K562 (cell line): ENCODE results near the gene DNM1. TPM values are rescaled to one million over a fixed set of nuclear protein-coding genes. Genes with fewer than 3 reads are reported as not detected.

ENCODE experiments used
- ATAC-seq: fragments of 200-7000 bp; cut with Tn5 transposase; 3 replicates; pipeline ENCODE4 v1.9.1; 2020; ENCODE audit warnings: moderate library complexity
- BruUV-seq: library from RNA; stranded (reverse); fragments of 400-500 nt; replicated peaks from 2 replicates; lab custom pipeline; 2021; lab: Mats Ljungman, UMichigan
- CTCF ChIA-PET: fragments of 300-600 bp; formaldehyde crosslinking; extraction: SDS; loops from one replicate; lab custom pipeline; 2021; ENCODE audit warnings: low intra/inter-chr PET ratio; lab: Yijun Ruan, JAX
- POLR2A ChIA-PET: fragments of 300-600, 350-650 bp; sonication (Branson Sonifier 250); formaldehyde crosslinking; extraction: SDS; loops from one replicate; lab custom pipeline; 2021; ENCODE audit warnings: antibody characterized with exemption, inconsistent platforms; lab: Yijun Ruan, JAX
- DNase-seq, 4 experiments: peaks; one replicate each; pipeline versions ENCODE4 v3.0.0 to v3.0.0-alpha.2; 2011 to 2018; ENCODE audit warnings: low spot score in 3 of 4, mixed read lengths in 3 of 4; ENCODE audit errors: extremely low read depth in 1 of 4
- FAIRE-seq: peaks from 2 replicates; lab custom pipeline; 2011; peaks lifted over from hg19 to GRCh38; lab: Jason Lieb, UNC
- H2AFZ ChIP-seq: 2 replicates; pipeline ENCODE4 v1.6.0; 2011; ENCODE audit warnings: low read depth, low read length, control low read depth, inconsistent platforms
- H3K27ac ChIP-seq: fragments of 200-600 bp; 3 replicates; pipeline ENCODE4 v1.8.0; 2011; ENCODE audit warnings: low read depth, mild to moderate bottlenecking, control low read depth, inconsistent platforms, low read length, moderate library complexity, mixed read lengths; ENCODE audit errors: extremely low read depth
- H3K27me3 ChIP-seq, 2 experiments: fragments of 300-600 bp in 1 of 2; 2 replicates in 1 of 2; 3 replicates in 1 of 2; pipeline versions ENCODE4 v1.6.0 to v1.8.0; 2011; ENCODE audit warnings: inconsistent platforms in 2 of 2, low read length in 2 of 2, mild to moderate bottlenecking in 1 of 2, mixed read lengths in 1 of 2, moderate library complexity in 1 of 2; ENCODE audit not compliant: control insufficient read depth in 2 of 2, insufficient read depth in 2 of 2
- H3K36me3 ChIP-seq: fragments of 300-600 bp; 3 replicates; pipeline ENCODE4 v1.8.0; 2011; ENCODE audit warnings: mild to moderate bottlenecking, low read length, inconsistent platforms; ENCODE audit not compliant: control insufficient read depth, insufficient read depth
- H3K4me1 ChIP-seq, 2 experiments: fragments of 200-600 bp in 1 of 2; replicated peaks in 1 of 2; 2 replicates in 1 of 2; 3 replicates in 1 of 2; pipeline versions ENCODE4 v1.5.1 to v1.8.0; 2011; ENCODE audit warnings: inconsistent platforms in 2 of 2, low read length in 2 of 2, mild to moderate bottlenecking in 1 of 2, mixed read lengths in 1 of 2, moderate library complexity in 1 of 2; ENCODE audit not compliant: control insufficient read depth in 2 of 2, insufficient read depth in 2 of 2
- H3K4me2 ChIP-seq: 2 replicates; pipeline ENCODE4 v1.6.1; 2011; ENCODE audit warnings: low read length, control low read depth, inconsistent platforms, mixed read lengths; ENCODE audit not compliant: insufficient read depth
- H3K4me3 ChIP-seq: fragments of 200-600 bp; sonication (generic), shearing (Covaris generic); 2 replicates; pipeline ENCODE4 v1.5.1; 2016; ENCODE audit warnings: control low read depth, inconsistent platforms
- H3K79me2 ChIP-seq: fragments of 200-600 bp; 3 replicates; pipeline ENCODE4 v1.8.0; 2011; ENCODE audit warnings: low read length, inconsistent platforms; ENCODE audit not compliant: control insufficient read depth, insufficient read depth
- H3K9ac ChIP-seq, 2 experiments: 2 replicates each; pipeline versions ENCODE4 v1.6.0 to v1.6.1; 2011; ENCODE audit warnings: low read depth in 2 of 2, low read length in 2 of 2, control low read depth in 1 of 2, inconsistent platforms in 1 of 2, mild to moderate bottlenecking in 1 of 2, mixed read lengths in 1 of 2; ENCODE audit not compliant: insufficient read depth in 1 of 2
- H3K9me1 ChIP-seq: one replicate; pipeline ENCODE4 v1.6.0; 2011; ENCODE audit warnings: inconsistent platforms, mild to moderate bottlenecking, low read length, moderate library complexity; ENCODE audit not compliant: control insufficient read depth, insufficient read depth
- H3K9me3 ChIP-seq: replicated peaks from 2 replicates; pipeline ENCODE4 v1.5.1; 2011; ENCODE audit warnings: low read depth, low read length, inconsistent platforms; ENCODE audit not compliant: control insufficient read depth, insufficient read depth
- H4K20me1 ChIP-seq: replicated peaks from 2 replicates; pipeline ENCODE4 v1.6.1; 2011; ENCODE audit warnings: low read length, inconsistent platforms, mixed read lengths; ENCODE audit not compliant: control insufficient read depth, insufficient read depth
- ARHGAP35 ChIP-seq: fragments of 450-650 bp; IDR thresholded peaks from 2 replicates; pipeline ENCODE4 v1.6.1; 2018; ENCODE audit not compliant: partially characterized antibody
- ARID4B ChIP-seq: sonication (generic); formaldehyde crosslinking; IDR thresholded peaks from 2 replicates; pipeline ENCODE4 v1.8.0; 2022; ENCODE audit warnings: mild to moderate bottlenecking, missing genetic modification reagents
- ETS1 ChIP-seq: conservative IDR thresholded peaks from 2 replicates; pipeline ENCODE4 v1.6.1; 2011; ENCODE audit warnings: low read depth, mild to moderate bottlenecking, low read length; ENCODE audit not compliant: control insufficient read depth
- GATA2 ChIP-seq: sonication (generic); formaldehyde crosslinking; IDR thresholded peaks from 2 replicates; pipeline ENCODE4 v1.4.0; 2020; ENCODE audit warnings: mild to moderate bottlenecking, missing genetic modification reagents
- HMGN3 ChIP-seq: IDR thresholded peaks from 2 replicates; pipeline ENCODE4 v1.6.1; 2011; ENCODE audit warnings: borderline replicate concordance, low read depth, mild to moderate bottlenecking, mixed read lengths, low read length; ENCODE audit not compliant: insufficient read length; ENCODE audit errors: extremely low read depth
- KDM1A ChIP-seq, 2 experiments: fragments of 450-650 bp; IDR thresholded peaks; 2 replicates each; pipeline ENCODE4 v1.6.1; 2016; ENCODE audit warnings: mild to moderate bottlenecking in 2 of 2
- RBM22 ChIP-seq: fragments of 200-400 bp; formaldehyde crosslinking; IDR thresholded peaks from 2 replicates; pipeline ENCODE4 v1.6.1; 2018; ENCODE audit warnings: low read length, low read depth; ENCODE audit not compliant: poor library complexity, severe bottlenecking
- RBM39 ChIP-seq: fragments of 200-400 bp; formaldehyde crosslinking; optimal IDR thresholded peaks from 2 replicates; pipeline ENCODE3; 2018; ENCODE audit warnings: low read depth, low read length
- RNF2 ChIP-seq: sonication (generic); IDR thresholded peaks from 2 replicates; pipeline ENCODE4 v1.6.1; 2016
- TEAD2 ChIP-seq: fragments of 450-650 bp; IDR thresholded peaks from 2 replicates; pipeline ENCODE4 v1.6.1; 2016; ENCODE audit warnings: missing genetic modification characterization, control low read depth, missing compliant biosample characterization
- ZNF253 ChIP-seq: fragments of 250-450 bp; sonication (Bioruptor Pico); conservative IDR thresholded peaks from 2 replicates; pipeline ENCODE4 v1.6.1; 2021; ENCODE audit warnings: mild to moderate bottlenecking
- WGBS: fragments of 100-300 bp; shearing (Covaris generic); methylation state at CpG from one replicate; pipeline ENCODE4 v1.1.6; 2016; ENCODE audit warnings: low coverage, mixed read lengths; ENCODE audit not compliant: insufficient coverage; ENCODE audit errors: missing lambda C conversion rate; 5-methylcytosine and 5-hydroxymethylcytosine counted together
- in situ Hi-C: fragments of 300-500 bp; cut with MboI; formaldehyde crosslinking; loops from 4 replicates; pipeline ENCODE4 v1.15.0; 2018; ENCODE audit warnings: inconsistent platforms, mixed read lengths
- intact Hi-C: fragments of 100-400 bp; cut with micrococcal nuclease; formaldehyde crosslinking; loops from 2 replicates; pipeline ENCODE4 v1.14.2; 2022
- polyA plus RNA-seq, 8 experiments: library from polyadenylated mRNA; depleted of rRNA in 4 of 8; stranded (reverse) in 5 of 8; unstranded in 3 of 8; fragments of >200 nt; fragmentation: Nextera tagmentation in 2 of 8; fragmentation: Illumina TruSeq in 1 of 8; extraction: Ambion mirVana in 2 of 8; extraction: Trizol in 1 of 8; gene quantifications; 2 replicates each; pipeline versions ENCODE4 v1.2.1 to v1.2.3, GENCODE V29; 2011 to 2014; ENCODE audit warnings: inconsistent platforms in 1 of 8, missing spikeins in 1 of 8
- total RNA-seq, 7 experiments: library from RNA; depleted of rRNA in 6 of 7; stranded (reverse); fragments of >200 nt in 6 of 7; fragmentation: Illumina TruSeq in 2 of 7; extraction: Trizol in 2 of 7; gene quantifications; 2 replicates each; pipeline versions ENCODE4 v1.2.1 to v1.2.3, GENCODE V29; 2011 to 2021; ENCODE audit warnings: low replicate concordance in 1 of 7

Gene DNM1
- total and polyA plus RNA-seq, 9 of the 15 experiments (the other 6 are each of a cell fraction or from before 2014, with no cell fraction given) = 0.39 to 23.1 (median 9.1) TPM

GRCh38 chr9:128257907-128258306 lies 54.7 kb downstream of the DNM1 start (continued):
- TF ChIP-seq KDM1A (IDR thresholded peaks at IDR 0.05) (no peak), RNF2 (no peak), GATA2 (CRISPR knock-in tag) (no peak), ETS1 (no peak)

GRCh38 chr9:128258326-128258725 lies 55.1 kb downstream of the DNM1 start:
- peaks cover 22 to 45% of the 10 kb centered on the region in 2 experiments for H3K4me1 ChIP-seq
- DNase-seq (no peak), ATAC-seq (no peak), FAIRE-seq (no peak)
- peaks cover 88% of the 10 kb centered on the region for H3K36me3 ChIP-seq
- TF ChIP-seq ZNF253 (no peak), RBM22 (no peak), TEAD2 (tag) (no peak), ARHGAP35 (no peak), RBM39 (no peak), ARID4B (CRISPR knock-in tag) (no peak), HMGN3 (no peak)
- no TSS peak for BruUV-seq
- peaks cover 8% of the 10 kb centered on the region; the same call in 2 of the 3 replicates for H3K79me2 ChIP-seq
- H3K27ac ChIP-seq = no peak overlapping the region
- 92% methylated on average over 6 of the region's 6 CpGs for WGBS
- H3K27me3 ChIP-seq = no peaks in the 10 kb centered on the region
- no peaks in the 10 kb centered on the region for H4K20me1 ChIP-seq
- no peak overlapping the region for H3K4me3 ChIP-seq
- H3K9me3 ChIP-seq = no peaks in the 10 kb centered on the region
- ChIA-PET CTCF (no interaction called here), POLR2A (interaction anchor here (0.6 to 3.3 kb wide), 8 partner anchors 9 to 19 kb away, joined by 3 to 21 read pairs (median 4); no protein-coding TSS in a partner anchor)
- H3K9me1 ChIP-seq = no peaks in the 10 kb centered on the region
- intact Hi-C loops (no loop called here), in situ Hi-C loops (no loop called here)
- H3K4me2 ChIP-seq = no peak overlapping the region
- H2AFZ ChIP-seq = no peak overlapping the region
- no peak overlapping the region; a peak in 1 of 4 replicates for H3K9ac ChIP-seq
